Measurements from ENCODE around the gene DUSP5. TPM values are rescaled to one million over a fixed set of nuclear protein-coding genes. Genes with fewer than 3 reads are reported as not detected.

The DUSP5 gene
- total RNA-seq, 2 experiments from 2014 or later, result 64.3 to 66.2 TPM

GRCh38 chr10:110498087-110498981 lies 627 bp downstream of the DUSP5 start:
- TF ChIP-seq CTCF (IDR thresholded peaks at IDR 0.05), result no peak
- Histone ChIP-seq H3K36me3 (ENCODE audit: insufficient read depth, low read length) (no peaks in the 10 kb centered on the region), H3K9me3 (ENCODE audit: control insufficient read depth in 1 of 2, insufficient read depth in 1 of 2, low read length in 2 of 2) (no peaks in the 10 kb centered on the region), H3K27ac (ENCODE audit: low read depth in 1 of 2, low read length in 2 of 2) (peak overlapping the region in 1 of 2 donors; percentile 42), H3K4me3 (ENCODE audit: low read length) (peak overlapping the region; percentile 80), H3K27me3 (ENCODE audit: control insufficient read depth in 1 of 2, insufficient read depth in 2 of 2, low read length in 2 of 2) (no peaks in the 10 kb centered on the region), H3K4me1 (ENCODE audit: insufficient read depth, low read length) (peaks cover 70% of the 10 kb centered on the region)
- CTCF ChIA-PET, result interaction anchor here (1.2 to 3.0 kb wide), 4 partner anchors 49 to 193 kb away, joined by 3 to 17 read pairs (median 4); partner anchors contain the start of gene SMNDC1
- DNase-seq, result peak; percentile 42 to 88 (median 56)
- Mint-ChIP-seq H3K27me3 (no peaks in the 10 kb centered on the region), H3K9me3 (no peaks in the 10 kb centered on the region), H3K4me3 (peak overlapping the region; percentile 94), H3K36me3 (ENCODE audit: low read depth) (peaks cover 4% of the 10 kb centered on the region), H3K4me1 (ENCODE audit: low read depth) (peaks cover 71% of the 10 kb centered on the region), H3K27ac (peak overlapping the region; percentile 84)
- intact Hi-C loops (cut with DNase I, micrococcal nuclease), result loop anchor here in 1 of 2 experiments (2.0 to 5.0 kb wide), 6 partner anchors 69 to 419 kb away; partner anchors contain the start of genes BBIP1, MXI1, SHOC2 and SMC3
- peak; percentile 48 for ATAC-seq (ENCODE audit: poor library complexity)
- POLR2A ChIA-PET, result interaction anchor here (0.6 to 4.4 kb wide), 14 partner anchors 9 to 374 kb away, joined by 3 to 30 read pairs (median 4); partner anchors contain the start of genes SMC3 and SMNDC1

- TF ChIP-seq CTCF (IDR thresholded peaks at IDR 0.05), result no peak
- Mint-ChIP-seq H3K9me3 (no peaks in the 10 kb centered on the region), H3K36me3 (ENCODE audit: low read depth) (peaks cover 6% of the 10 kb centered on the region), H3K4me1 (ENCODE audit: low read depth) (peaks cover 77% of the 10 kb centered on the region), H3K4me3 (peak overlapping the region; percentile 94), H3K27me3 (no peaks in the 10 kb centered on the region), H3K27ac (peak overlapping the region; percentile 79)
- H3K27ac ChIP-seq (ENCODE audit: low read depth in 1 of 2, low read length in 2 of 2), result peak overlapping the region in 1 of 2 donors; percentile 42
- ChIA-PET POLR2A (interaction anchor here (0.6 to 4.4 kb wide), 11 partner anchors 8 to 318 kb away, joined by 3 to 30 read pairs (median 6); partner anchors contain the start of genes SMC3 and SMNDC1), CTCF (interaction anchor here (0.7 to 3.0 kb wide), 6 partner anchors 48 to 194 kb away, joined by 3 to 17 read pairs (median 4); partner anchors contain the start of gene SMNDC1)
- H3K9me3 ChIP-seq (ENCODE audit: control insufficient read depth in 1 of 2, insufficient read depth in 1 of 2, low read length in 2 of 2), result no peaks in the 10 kb centered on the region
- H3K27me3 ChIP-seq (ENCODE audit: control insufficient read depth in 1 of 2, insufficient read depth in 2 of 2, low read length in 2 of 2), result no peaks in the 10 kb centered on the region
- intact Hi-C loops (cut with DNase I, micrococcal nuclease), result loop anchor here (1.0 to 5.0 kb wide), 7 partner anchors 68 to 418 kb away; partner anchors contain the start of genes BBIP1 (in 1 of the 2), MXI1 (in 1 of the 2), SHOC2 (in 1 of the 2) and SMC3 (in 1 of the 2)
- peaks cover 2% of the 10 kb centered on the region for H3K36me3 ChIP-seq (ENCODE audit: insufficient read depth, low read length)
- peak in 11 of 14 experiments; percentile 18 to 82 (median 30) for DNase-seq
- peaks cover 79% of the 10 kb centered on the region for H3K4me1 ChIP-seq (ENCODE audit: insufficient read depth, low read length)
- no peak for ATAC-seq (ENCODE audit: poor library complexity)
- H3K4me3 ChIP-seq (ENCODE audit: low read length), result peak overlapping the region; percentile 80
Measured at GRCh38 chr10:110498982-110499795, 1.5 kb downstream of the DUSP5 start.
